ENCODE results near the gene AREL1. TPM values are rescaled to one million over a fixed set of nuclear protein-coding genes. Genes with fewer than 3 reads are reported as not detected.

The AREL1 gene
- total RNA-seq, 1 experiment from 2014 or later, result 27.7 TPM

DNA sequence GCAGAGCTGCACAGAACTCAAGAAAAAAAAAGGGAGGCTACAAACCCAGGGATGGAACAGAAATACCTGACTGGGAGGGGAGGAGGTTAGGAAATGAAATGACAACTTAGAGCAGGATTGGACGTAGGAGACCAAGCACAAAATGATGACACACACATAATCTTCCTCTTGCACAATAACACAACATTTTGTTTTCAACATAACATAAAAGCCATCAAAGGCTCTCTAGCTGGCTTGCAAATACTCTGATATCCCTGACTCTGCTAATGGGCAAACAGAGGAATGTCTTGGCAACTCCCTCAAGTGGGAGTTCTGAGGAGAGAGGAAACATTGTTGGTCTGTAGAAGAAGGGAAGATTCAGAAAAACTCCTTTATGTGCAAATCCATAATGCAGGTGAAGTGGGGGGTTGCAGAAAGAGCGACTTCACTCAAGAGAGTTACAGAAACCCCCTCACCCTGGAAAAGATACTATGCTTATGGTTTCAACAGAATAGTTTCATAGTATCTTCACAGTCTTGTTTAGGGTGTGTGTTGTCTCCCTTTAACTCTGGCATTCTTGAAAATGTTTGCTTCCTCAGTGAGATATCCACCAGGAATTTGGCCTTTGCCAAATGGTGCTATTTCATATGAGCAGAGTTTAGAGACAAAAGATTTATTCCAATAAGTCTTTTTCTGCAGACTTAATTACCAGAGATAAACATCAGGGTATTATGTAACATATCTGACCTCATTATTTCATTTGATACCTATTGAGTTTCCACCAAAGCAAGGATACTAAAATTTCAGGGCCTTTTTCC, 57.1 kb downstream of the AREL1 start:
- BruUV-seq (replicated peaks), result no TSS peak
- Mint-ChIP-seq H3K27me3 (ENCODE audit: insufficient read depth, unreplicated experiment) (no peaks in the 10 kb centered on the region), H3K36me3 (ENCODE audit: insufficient read depth, unreplicated experiment) (peaks cover 14% of the 10 kb centered on the region), H3K9me3 (ENCODE audit: unreplicated experiment) (no peaks in the 10 kb centered on the region), H3K4me1 (ENCODE audit: insufficient read depth, unreplicated experiment) (peaks cover 25% of the 10 kb centered on the region), H3K27ac (ENCODE audit: low read depth, unreplicated experiment) (peak overlapping the region; percentile 75), H3K4me3 (ENCODE audit: unreplicated experiment) (no peak overlapping the region)
- TF ChIP-seq, protein P1, sequence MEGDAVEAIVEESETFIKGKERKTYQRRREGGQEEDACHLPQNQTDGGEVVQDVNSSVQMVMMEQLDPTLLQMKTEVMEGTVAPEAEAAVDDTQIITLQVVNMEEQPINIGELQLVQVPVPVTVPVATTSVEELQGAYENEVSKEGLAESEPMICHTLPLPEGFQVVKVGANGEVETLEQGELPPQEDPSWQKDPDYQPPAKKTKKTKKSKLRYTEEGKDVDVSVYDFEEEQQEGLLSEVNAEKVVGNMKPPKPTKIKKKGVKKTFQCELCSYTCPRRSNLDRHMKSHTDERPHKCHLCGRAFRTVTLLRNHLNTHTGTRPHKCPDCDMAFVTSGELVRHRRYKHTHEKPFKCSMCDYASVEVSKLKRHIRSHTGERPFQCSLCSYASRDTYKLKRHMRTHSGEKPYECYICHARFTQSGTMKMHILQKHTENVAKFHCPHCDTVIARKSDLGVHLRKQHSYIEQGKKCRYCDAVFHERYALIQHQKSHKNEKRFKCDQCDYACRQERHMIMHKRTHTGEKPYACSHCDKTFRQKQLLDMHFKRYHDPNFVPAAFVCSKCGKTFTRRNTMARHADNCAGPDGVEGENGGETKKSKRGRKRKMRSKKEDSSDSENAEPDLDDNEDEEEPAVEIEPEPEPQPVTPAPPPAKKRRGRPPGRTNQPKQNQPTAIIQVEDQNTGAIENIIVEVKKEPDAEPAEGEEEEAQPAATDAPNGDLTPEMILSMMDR (IDR thresholded peaks at IDR 0.05; ENCODE audit: unreplicated experiment), result no peak
- intact Hi-C loops (cut with micrococcal nuclease), result loop anchor here (5.0 kb wide), 1 partner anchor 33 kb away; no protein-coding TSS in a partner anchor
- DNase-seq (ENCODE audit: unreplicated experiment), result peak; percentile 83
- ChIA-PET POLR2A (interaction anchor here (0.9 to 2.7 kb wide), 7 partner anchors 11 to 108 kb away, joined by 3 to 12 read pairs (median 5); partner anchors contain the start of gene YLPM1), CTCF (interaction anchor here (0.6 to 2.5 kb wide), 6 partner anchors 39 to 1414 kb away, joined by 3 to 10 read pairs (median 4); no protein-coding TSS in a partner anchor)

DNA sequence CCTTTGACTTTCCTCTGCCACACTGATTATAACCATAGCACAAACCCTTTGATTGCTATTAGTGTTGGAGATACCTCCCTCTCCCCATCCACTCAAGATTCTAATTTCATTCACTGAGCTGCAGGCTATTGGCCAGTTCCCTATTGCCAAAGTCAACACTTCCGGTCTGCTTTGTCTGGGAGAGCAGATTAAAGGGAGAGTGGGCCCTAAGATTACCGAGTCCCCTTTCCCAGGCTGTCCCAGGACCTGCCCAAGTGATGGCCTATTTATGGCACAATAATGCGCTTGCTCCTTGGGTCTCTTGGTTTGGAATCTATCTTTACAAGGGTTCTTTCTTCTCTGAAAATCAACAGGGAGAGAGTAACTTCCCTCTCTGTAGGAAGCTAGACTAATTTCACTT, 57.9 kb downstream of the AREL1 start:
- no TSS peak for BruUV-seq (replicated peaks)
- H3K36me3 Mint-ChIP-seq (ENCODE audit: insufficient read depth, unreplicated experiment), result peaks cover 14% of the 10 kb centered on the region
- peaks cover 30% of the 10 kb centered on the region for H3K4me1 Mint-ChIP-seq (ENCODE audit: insufficient read depth, unreplicated experiment)
- H3K27ac Mint-ChIP-seq (ENCODE audit: low read depth, unreplicated experiment), result peak overlapping the region; percentile 75
- DNase-seq (ENCODE audit: unreplicated experiment), result no peak
- no peaks in the 10 kb centered on the region for H3K27me3 Mint-ChIP-seq (ENCODE audit: insufficient read depth, unreplicated experiment)
- no peaks in the 10 kb centered on the region for H3K9me3 Mint-ChIP-seq (ENCODE audit: unreplicated experiment)
- ChIA-PET POLR2A (interaction anchor here (1.0 to 2.7 kb wide), 7 partner anchors 11 to 109 kb away, joined by 3 to 12 read pairs (median 5); partner anchors contain the start of gene YLPM1), CTCF (interaction anchor here (0.6 to 2.9 kb wide), 5 partner anchors 11 to 1413 kb away, joined by 3 to 13 read pairs (median 6); partner anchors contain the start of gene LTBP2)
- no peak overlapping the region for H3K4me3 Mint-ChIP-seq (ENCODE audit: unreplicated experiment)
- intact Hi-C loops (cut with micrococcal nuclease), result loop anchor here (5.0 kb wide), 1 partner anchor 33 kb away; no protein-coding TSS in a partner anchor
- TF ChIP-seq, protein P1 (IDR thresholded peaks at IDR 0.05; ENCODE audit: unreplicated experiment), result no peak

GRCh38 chr14:74653386-74654138, 59.3 kb downstream of the AREL1 start:
- POLR2A ChIA-PET, result interaction anchor here (0.6 to 1.4 kb wide), 3 partner anchors 10 to 1530 kb away, joined by 3 to 4 read pairs (median 3); no protein-coding TSS in a partner anchor
- CTCF ChIA-PET, result interaction anchor here (0.6 to 2.9 kb wide), 2 partner anchors 41 to 82 kb away, joined by 3 to 13 read pairs; partner anchors contain the start of gene LTBP2
- intact Hi-C loops (cut with micrococcal nuclease), result no loop called here

More at GRCh38 chr14:74653386-74654138, 59.3 kb downstream of the AREL1 start:
- Mint-ChIP-seq H3K9me3 (ENCODE audit: unreplicated experiment) (no peaks in the 10 kb centered on the region), H3K27me3 (ENCODE audit: insufficient read depth, unreplicated experiment) (no peaks in the 10 kb centered on the region), H3K36me3 (ENCODE audit: insufficient read depth, unreplicated experiment) (peaks cover 11% of the 10 kb centered on the region), H3K4me3 (ENCODE audit: unreplicated experiment) (no peak overlapping the region), H3K27ac (ENCODE audit: low read depth, unreplicated experiment) (peak overlapping the region; percentile 27), H3K4me1 (ENCODE audit: insufficient read depth, unreplicated experiment) (peaks cover 40% of the 10 kb centered on the region)
- DNase-seq (ENCODE audit: unreplicated experiment), result no peak
- no TSS peak for BruUV-seq (replicated peaks)
- TF ChIP-seq, protein P1 (IDR thresholded peaks at IDR 0.05; ENCODE audit: unreplicated experiment), result no peak

Measured in MCF 10A (cell line).